GM18519 (cell line): Measurements from ENCODE around the gene PDLIM7.

Experiments used
- ATAC-seq: cut with Tn5 transposase; IDR thresholded peaks from one replicate; pipeline ENCODE4 v1.9.1; 2021; ENCODE audit warnings: mild to moderate bottlenecking, moderate library complexity; ENCODE audit not compliant: unreplicated experiment, low FRiP score

The PDLIM7 gene

GRCh38 chr5:177447611-177448243, 49.7 kb downstream of the PDLIM7 start:
- ATAC-seq: no peak

- peak; percentile 19 for ATAC-seq
Measured at GRCh38 chr5:177447066-177447610, 50.3 kb downstream of the PDLIM7 start.

- peak; percentile 33 for ATAC-seq
Measured at GRCh38 chr5:177446200-177447065, 51.0 kb downstream of the PDLIM7 start, which contains the start of gene PRR7. TSS of gene PRR7 (plus strand) at chr5:177446814. CDS start at chr5:177455068, 8,254 bp downstream.

GRCh38 chr5:177445917-177446199, 51.5 kb downstream of the PDLIM7 start:
- ATAC-seq: no peak

- no peak for ATAC-seq
Measured at GRCh38 chr5:177445052-177445916, 52.1 kb downstream of the PDLIM7 start.

GRCh38 chr5:177444106-177445051, 53.0 kb downstream of the PDLIM7 start:
- ATAC-seq: no peak

- ATAC-seq: no peak
Measured at GRCh38 chr5:177443144-177443983, 54.0 kb downstream of the PDLIM7 start.

- ATAC-seq: no peak
Measured at GRCh38 chr5:177442066-177442826, 55.2 kb downstream of the PDLIM7 start.

- ATAC-seq: no peak
Measured at GRCh38 chr5:177440990-177441780, 56.2 kb downstream of the PDLIM7 start.

GRCh38 chr5:177440211-177440989, 57.0 kb downstream of the PDLIM7 start:
- no peak for ATAC-seq

- no peak for ATAC-seq
Measured at GRCh38 chr5:177439518-177440053, 57.8 kb downstream of the PDLIM7 start.

GRCh38 chr5:177438468-177438867, 58.9 kb downstream of the PDLIM7 start:
- no peak for ATAC-seq

GRCh38 chr5:177437623-177438022, 59.8 kb downstream of the PDLIM7 start:
- no peak for ATAC-seq

- no peak for ATAC-seq
Measured at GRCh38 chr5:177435847-177436536, 61.4 kb downstream of the PDLIM7 start.

- no peak for ATAC-seq
Measured at GRCh38 chr5:177434942-177435738, 62.3 kb downstream of the PDLIM7 start.
